ENCODE data around the gene ZNF385A. TPM values are rescaled to one million over a fixed set of nuclear protein-coding genes. Genes with fewer than 3 reads are reported as not detected.

Gene ZNF385A
- total and polyA plus RNA-seq, 9 of the 15 experiments (the other 6 are each of a cell fraction or from before 2014, with no cell fraction given) = 1.0 to 111 (median 7.7) TPM

DNA sequence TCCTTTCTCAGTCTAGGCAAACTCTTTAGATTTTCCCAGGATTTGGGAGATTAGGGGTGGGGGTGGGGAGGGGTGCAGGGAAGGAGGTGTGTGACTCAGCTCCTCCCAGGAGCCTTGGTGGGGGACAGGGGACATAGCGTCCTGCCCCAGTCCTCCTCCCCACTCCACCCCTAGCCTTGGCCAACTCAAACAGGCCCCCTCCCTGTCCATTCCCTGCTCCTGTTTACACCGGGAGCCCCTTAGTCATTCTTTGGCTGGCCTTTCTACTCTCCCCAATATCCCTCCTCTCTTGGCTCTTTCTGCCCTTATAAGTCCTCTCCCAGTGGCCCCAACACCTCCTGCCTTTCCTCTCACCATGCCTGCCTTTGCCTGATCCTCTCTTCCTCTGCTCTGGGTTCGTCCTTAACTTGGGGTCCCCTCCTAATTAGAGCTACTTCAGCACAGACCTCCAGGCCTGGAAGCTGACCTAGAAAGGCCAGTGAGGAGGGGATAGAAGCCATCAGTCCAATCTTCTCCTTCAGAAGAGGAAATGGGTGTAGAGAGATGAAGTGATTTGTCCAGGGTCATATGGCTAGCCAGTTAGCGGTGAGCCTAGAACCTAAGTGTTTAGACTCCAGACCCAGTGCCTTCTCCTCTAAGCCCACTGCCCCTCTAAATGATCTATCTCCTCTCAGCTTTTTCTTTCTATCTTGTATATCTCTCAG, 36.8 kb upstream of the ZNF385A start:
- peak in 2 of 4 experiments; percentile 41 to 49 for DNase-seq (ENCODE audit: extremely low read depth in 1 of 4, low spot score in 3 of 4)
- peak overlapping the region; percentile 49 for H3K4me2 ChIP-seq (ENCODE audit: insufficient read depth, low read length)
- TF ChIP-seq, protein P1, sequence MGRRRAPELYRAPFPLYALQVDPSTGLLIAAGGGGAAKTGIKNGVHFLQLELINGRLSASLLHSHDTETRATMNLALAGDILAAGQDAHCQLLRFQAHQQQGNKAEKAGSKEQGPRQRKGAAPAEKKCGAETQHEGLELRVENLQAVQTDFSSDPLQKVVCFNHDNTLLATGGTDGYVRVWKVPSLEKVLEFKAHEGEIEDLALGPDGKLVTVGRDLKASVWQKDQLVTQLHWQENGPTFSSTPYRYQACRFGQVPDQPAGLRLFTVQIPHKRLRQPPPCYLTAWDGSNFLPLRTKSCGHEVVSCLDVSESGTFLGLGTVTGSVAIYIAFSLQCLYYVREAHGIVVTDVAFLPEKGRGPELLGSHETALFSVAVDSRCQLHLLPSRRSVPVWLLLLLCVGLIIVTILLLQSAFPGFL (CRISPR knock-in tag; IDR thresholded peaks at IDR 0.05) = no peak
- no peak for TF ChIP-seq SAP30 (IDR thresholded peaks at IDR 0.05; ENCODE audit: borderline replicate concordance, insufficient read depth, low read depth, low read length, poor library complexity, severe bottlenecking)
- TF ChIP-seq SMAD3 (CRISPR knock-in tag; conservative IDR thresholded peaks at IDR 0.05) = no peak
- TF ChIP-seq, protein P2, sequence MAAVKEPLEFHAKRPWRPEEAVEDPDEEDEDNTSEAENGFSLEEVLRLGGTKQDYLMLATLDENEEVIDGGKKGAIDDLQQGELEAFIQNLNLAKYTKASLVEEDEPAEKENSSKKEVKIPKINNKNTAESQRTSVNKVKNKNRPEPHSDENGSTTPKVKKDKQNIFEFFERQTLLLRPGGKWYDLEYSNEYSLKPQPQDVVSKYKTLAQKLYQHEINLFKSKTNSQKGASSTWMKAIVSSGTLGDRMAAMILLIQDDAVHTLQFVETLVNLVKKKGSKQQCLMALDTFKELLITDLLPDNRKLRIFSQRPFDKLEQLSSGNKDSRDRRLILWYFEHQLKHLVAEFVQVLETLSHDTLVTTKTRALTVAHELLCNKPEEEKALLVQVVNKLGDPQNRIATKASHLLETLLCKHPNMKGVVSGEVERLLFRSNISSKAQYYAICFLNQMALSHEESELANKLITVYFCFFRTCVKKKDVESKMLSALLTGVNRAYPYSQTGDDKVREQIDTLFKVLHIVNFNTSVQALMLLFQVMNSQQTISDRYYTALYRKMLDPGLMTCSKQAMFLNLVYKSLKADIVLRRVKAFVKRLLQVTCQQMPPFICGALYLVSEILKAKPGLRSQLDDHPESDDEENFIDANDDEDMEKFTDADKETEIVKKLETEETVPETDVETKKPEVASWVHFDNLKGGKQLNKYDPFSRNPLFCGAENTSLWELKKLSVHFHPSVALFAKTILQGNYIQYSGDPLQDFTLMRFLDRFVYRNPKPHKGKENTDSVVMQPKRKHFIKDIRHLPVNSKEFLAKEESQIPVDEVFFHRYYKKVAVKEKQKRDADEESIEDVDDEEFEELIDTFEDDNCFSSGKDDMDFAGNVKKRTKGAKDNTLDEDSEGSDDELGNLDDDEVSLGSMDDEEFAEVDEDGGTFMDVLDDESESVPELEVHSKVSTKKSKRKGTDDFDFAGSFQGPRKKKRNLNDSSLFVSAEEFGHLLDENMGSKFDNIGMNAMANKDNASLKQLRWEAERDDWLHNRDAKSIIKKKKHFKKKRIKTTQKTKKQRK (IDR thresholded peaks at IDR 0.05; ENCODE audit: borderline replicate concordance, low read depth, low read length) = no peak
- TF ChIP-seq ZNF707 (CRISPR knock-in tag; conservative IDR thresholded peaks at IDR 0.05) = no peak
- TF ChIP-seq ZNF444 (CRISPR knock-in tag; IDR thresholded peaks at IDR 0.05) = no peak
- no peak for TF ChIP-seq GTF2F1 (IDR thresholded peaks at IDR 0.05; ENCODE audit: low read depth, low read length)
- TF ChIP-seq TAF15 (IDR thresholded peaks at IDR 0.05; ENCODE audit: low read depth, low read length) = no peak
- TF ChIP-seq SMARCA5 (IDR thresholded peaks at IDR 0.05) = no peak
- no peak for TF ChIP-seq KAT2B (IDR thresholded peaks at IDR 0.05; ENCODE audit: low read depth, low read length)
- TF ChIP-seq SMAD2 (IDR thresholded peaks at IDR 0.05; ENCODE audit: low read depth, low read length) = no peak
- TF ChIP-seq NFIC (IDR thresholded peaks at IDR 0.05) = no peak
- TF ChIP-seq KDM1A (IDR thresholded peaks at IDR 0.05) = peak in 1 of 2 experiments; percentile 58; a peak in 2 of 4 replicates
- 0 out of 2 replicates have a peak, but pooled peaks have one; percentile 7 for TF ChIP-seq GABPB1 (CRISPR knock-in tag; IDR thresholded peaks at IDR 0.05)
- TF ChIP-seq ZNF143 (CRISPR knock-in tag; IDR thresholded peaks at IDR 0.05) = no peak
- no peak for TF ChIP-seq DIDO1 (tag; IDR thresholded peaks at IDR 0.05; ENCODE audit: low read depth)
- TF ChIP-seq, protein P3, sequence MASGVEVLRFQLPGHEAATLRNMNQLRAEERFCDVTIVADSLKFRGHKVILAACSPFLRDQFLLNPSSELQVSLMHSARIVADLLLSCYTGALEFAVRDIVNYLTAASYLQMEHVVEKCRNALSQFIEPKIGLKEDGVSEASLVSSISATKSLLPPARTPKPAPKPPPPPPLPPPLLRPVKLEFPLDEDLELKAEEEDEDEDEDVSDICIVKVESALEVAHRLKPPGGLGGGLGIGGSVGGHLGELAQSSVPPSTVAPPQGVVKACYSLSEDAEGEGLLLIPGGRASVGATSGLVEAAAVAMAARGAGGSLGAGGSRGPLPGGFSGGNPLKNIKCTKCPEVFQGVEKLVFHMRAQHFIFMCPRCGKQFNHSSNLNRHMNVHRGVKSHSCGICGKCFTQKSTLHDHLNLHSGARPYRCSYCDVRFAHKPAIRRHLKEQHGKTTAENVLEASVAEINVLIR (CRISPR knock-in tag; IDR thresholded peaks at IDR 0.05) = no peak
- TF ChIP-seq LARP7 (IDR thresholded peaks at IDR 0.05) = 0 out of 2 replicates have a peak, but pooled peaks have one; percentile 27

More for the DNA sequence above, 36.8 kb upstream of the ZNF385A start:
- Histone ChIP-seq H3K27me3 (ENCODE audit: control insufficient read depth in 2 of 2, insufficient read depth in 2 of 2, low read length in 2 of 2) (no peaks in the 10 kb centered on the region), H3K4me3 (no peak overlapping the region), H2AFZ (ENCODE audit: low read depth, low read length) (peak overlapping the region; percentile 48), H3K79me2 (ENCODE audit: control insufficient read depth, insufficient read depth, low read length) (peaks cover 34% of the 10 kb centered on the region), H4K20me1 (replicated peaks; ENCODE audit: control insufficient read depth, insufficient read depth, low read length) (no peaks in the 10 kb centered on the region), H3K4me1 (replicated peaks in 1 of 2; ENCODE audit: control insufficient read depth in 2 of 2, insufficient read depth in 2 of 2, low read length in 2 of 2) (peaks cover 53 to 72% of the 10 kb centered on the region in 2 experiments), H3K36me3 (ENCODE audit: control insufficient read depth, insufficient read depth, low read length) (peaks cover 7% of the 10 kb centered on the region; the same call in 2 of the 3 replicates), H3K9me1 (ENCODE audit: control insufficient read depth, insufficient read depth, low read length) (no peaks in the 10 kb centered on the region), H3K27ac (ENCODE audit: extremely low read depth, low read depth, low read length) (peak overlapping the region; percentile 88), H3K9ac (ENCODE audit: insufficient read depth in 1 of 2, low read depth in 2 of 2, low read length in 2 of 2) (peak overlapping the region; percentile 37 to 91; a peak in 3 of 4 replicates), H3K9me3 (replicated peaks; ENCODE audit: control insufficient read depth, insufficient read depth, low read depth, low read length) (no peaks in the 10 kb centered on the region)
- ChIA-PET POLR2A (interaction anchor here (0.8 to 1.5 kb wide), 5 partner anchors 12 to 28 kb away, joined by 4 to 6 read pairs (median 5); no protein-coding TSS in a partner anchor), CTCF (ENCODE audit: low intra/inter-chr PET ratio) (no interaction called here)
- in situ Hi-C loops (cut with MboI) = no loop called here
- 33% methylated on average over 4 of the region's 4 CpGs for WGBS (ENCODE audit: insufficient coverage, low coverage, missing lambda C conversion rate)
- intact Hi-C loops (cut with micrococcal nuclease) = no loop called here
- FAIRE-seq (peak; percentile 37), ATAC-seq (peak; percentile 1; the same call in 1 of the 3 replicates)
- BruUV-seq (replicated peaks) = no TSS peak
